SK-N-SH (cell line): ENCODE results near the gene FDXR. TPM values are rescaled to one million over a fixed set of nuclear protein-coding genes. Genes with fewer than 3 reads are reported as not detected.

ENCODE experiments used
- CTCF ChIA-PET: fragments of 300-600, 350-600 bp; formaldehyde crosslinking; extraction: SDS; loops from one replicate; lab custom pipeline; 2021; lab: Yijun Ruan, JAX
- POLR2A ChIA-PET: fragments of 350-600 bp; sonication (Branson Sonifier 250); formaldehyde crosslinking; extraction: SDS; loops from one replicate; lab custom pipeline; 2020; ENCODE audit warnings: antibody characterized with exemption, inconsistent platforms; lab: Yijun Ruan, JAX
- DNase-seq: peaks from one replicate; pipeline ENCODE4 v3.0.0; 2012
- H2AFZ ChIP-seq: fragments of 200-600 bp; sonication (generic); 2 replicates; pipeline ENCODE4 v1.8.1; 2016; ENCODE audit warnings: antibody characterized with exemption, mild to moderate bottlenecking, low read depth
- H3F3A ChIP-seq: fragments of 200-600 bp; sonication (generic); replicated peaks from 2 replicates; pipeline ENCODE3; 2016; ENCODE audit warnings: antibody characterized with exemption, mild to moderate bottlenecking; ENCODE audit not compliant: insufficient read depth
- H3K27ac ChIP-seq, 2 experiments: fragments of 200-500 bp in 1 of 2; fragments of 200-600 bp in 1 of 2; sonication (Bioruptor generic) in 1 of 2; sonication (generic), shearing (Covaris generic) in 1 of 2; 2 replicates each; pipeline versions ENCODE4 v1.5.1 to v1.6.1; 2014 to 2016; ENCODE audit warnings: low read depth in 2 of 2, inconsistent platforms in 1 of 2, low read length in 1 of 2, mild to moderate bottlenecking in 1 of 2, mixed read lengths in 1 of 2
- H3K27me3 ChIP-seq: fragments of 200-600 bp; sonication (generic), shearing (Covaris generic); 2 replicates; pipeline ENCODE4 v1.6.1; 2016; ENCODE audit warnings: mixed run types; ENCODE audit not compliant: insufficient read depth
- H3K36me3 ChIP-seq, 2 experiments: fragments of 200-500 bp in 1 of 2; fragments of 200-600 bp in 1 of 2; sonication (Bioruptor generic) in 1 of 2; sonication (generic) in 1 of 2; replicated peaks in 1 of 2; 2 replicates each; pipeline versions ENCODE3 to v1.5.1; 2014 to 2016; ENCODE audit warnings: low read length in 1 of 2, mild to moderate bottlenecking in 1 of 2; ENCODE audit not compliant: insufficient read depth in 2 of 2, control insufficient read depth in 1 of 2
- H3K4me1 ChIP-seq, 2 experiments: fragments of 200-500 bp in 1 of 2; fragments of 200-600 bp in 1 of 2; sonication (Bioruptor generic) in 1 of 2; sonication (generic), shearing (Covaris generic) in 1 of 2; 2 replicates each; pipeline versions ENCODE4 v1.5.1 to v1.6.1; 2014 to 2016; ENCODE audit warnings: low read depth in 1 of 2, low read length in 1 of 2, mixed run types in 1 of 2; ENCODE audit not compliant: insufficient read depth in 2 of 2, control insufficient read depth in 1 of 2
- H3K4me2 ChIP-seq: fragments of 200-600 bp; sonication (generic), shearing (Covaris generic); 2 replicates; pipeline ENCODE4 v1.6.1; 2017; ENCODE audit warnings: mixed run types
- H3K4me3 ChIP-seq, 2 experiments: fragments of 200-500 bp in 1 of 2; fragments of 200-600 bp in 1 of 2; sonication (Bioruptor generic) in 1 of 2; sonication (generic), shearing (Covaris generic) in 1 of 2; 2 replicates each; pipeline versions ENCODE4 v1.5.1 to v1.8.1; 2014 to 2016; ENCODE audit warnings: low read depth in 2 of 2, inconsistent platforms in 1 of 2, low read length in 1 of 2, mild to moderate bottlenecking in 1 of 2, mixed read lengths in 1 of 2, moderate library complexity in 1 of 2
- H3K79me2 ChIP-seq: fragments of 200-600 bp; sonication (generic); 2 replicates; pipeline ENCODE4 v1.8.1; 2017; ENCODE audit warnings: mild to moderate bottlenecking; ENCODE audit not compliant: insufficient read depth
- H3K9ac ChIP-seq: fragments of 200-600 bp; sonication (generic); 2 replicates; pipeline ENCODE4 v1.6.1; 2017; ENCODE audit warnings: mixed run types
- H3K9me2 ChIP-seq: fragments of 200-600 bp; sonication (generic); 2 replicates; pipeline ENCODE4 v1.6.1; 2017; ENCODE audit warnings: mixed run types
- H3K9me3 ChIP-seq: fragments of 200-600 bp; sonication (generic); 2 replicates; pipeline ENCODE4 v1.6.1; 2017; ENCODE audit warnings: mixed run types, mild to moderate bottlenecking, moderate library complexity
- H4K20me1 ChIP-seq: fragments of 200-600 bp; sonication (generic); 2 replicates; pipeline ENCODE4 v1.6.1; 2017; ENCODE audit warnings: mild to moderate bottlenecking, mixed run types; ENCODE audit not compliant: insufficient read depth
- CHD2 ChIP-seq: fragments of 150-350 bp; IDR thresholded peaks from 2 replicates; pipeline ENCODE4 v1.6.1; 2018; ENCODE audit warnings: low read length; ENCODE audit not compliant: partially characterized antibody
- ELF1 ChIP-seq: IDR thresholded peaks from 2 replicates; pipeline ENCODE4 v1.4.0; 2012
- EP300 ChIP-seq, 2 experiments: IDR thresholded peaks; 2 replicates each; pipeline versions ENCODE4 v1.4.0 to v1.6.1; 2012; ENCODE audit warnings: borderline replicate concordance in 1 of 2, low read depth in 1 of 2, low read length in 1 of 2
- FOSL2 ChIP-seq: IDR thresholded peaks from 2 replicates; pipeline ENCODE4 v1.4.0; 2012; ENCODE audit warnings: low read depth, mild to moderate bottlenecking, moderate library complexity, borderline replicate concordance
- FOXJ3 ChIP-seq: sonication (generic); formaldehyde crosslinking; IDR thresholded peaks from 2 replicates; pipeline ENCODE4 v1.5.1; 2020; ENCODE audit warnings: mild to moderate bottlenecking, missing genetic modification reagents
- GATA2 ChIP-seq: sonication (generic); formaldehyde crosslinking; IDR thresholded peaks from 2 replicates; pipeline ENCODE4 v1.5.0; 2020; ENCODE audit warnings: mild to moderate bottlenecking, missing genetic modification reagents
- JUND ChIP-seq: IDR thresholded peaks from 2 replicates; pipeline ENCODE4 v1.4.0; 2012
- NFIC ChIP-seq: IDR thresholded peaks from 2 replicates; pipeline ENCODE4 v1.4.0; 2012; ENCODE audit warnings: borderline replicate concordance
- NRF1 ChIP-seq: IDR thresholded peaks from 2 replicates; pipeline ENCODE4 v1.6.1; 2012; ENCODE audit warnings: low read depth, mild to moderate bottlenecking, low read length
- PBX3 ChIP-seq: IDR thresholded peaks from 2 replicates; pipeline ENCODE4; 2012
- RFX5 ChIP-seq: IDR thresholded peaks from 2 replicates; pipeline ENCODE4 v1.6.1; 2012; ENCODE audit warnings: mild to moderate bottlenecking, improper control_type of control experiment, low read length
- SMC3 ChIP-seq: IDR thresholded peaks from 2 replicates; pipeline ENCODE4 v1.6.1; 2012; ENCODE audit warnings: low read depth, low read length, improper control_type of control experiment
- TCF12 ChIP-seq: IDR thresholded peaks from 2 replicates; pipeline ENCODE4 v1.4.0; 2012
- USF2 ChIP-seq: fragments of 150-350 bp; IDR thresholded peaks from 2 replicates; pipeline ENCODE4 v1.6.1; 2017; ENCODE audit warnings: antibody characterized with exemption, low read length, low read depth, borderline replicate concordance
- YY1 ChIP-seq: IDR thresholded peaks from 2 replicates; pipeline ENCODE4 v1.4.0; 2012; ENCODE audit warnings: low read depth, mild to moderate bottlenecking
- WGBS: methylation state at CpG from one replicate; pipeline ENCODE4 v1.1.6; 2017; ENCODE audit warnings: low lambda C conversion rate; 5-methylcytosine and 5-hydroxymethylcytosine counted together
- polyA plus RNA-seq, 3 experiments: library from polyadenylated mRNA; depleted of rRNA; stranded (reverse); fragments of >200 nt; gene quantifications; 2 replicates each; pipeline ENCODE4 v1.2.3, GENCODE V29; 2012
- TF ChIP-seq, protein P1 (sequence below): IDR thresholded peaks from 2 replicates; pipeline ENCODE4 v1.4.0; 2012; ENCODE audit warnings: low read depth
- TF ChIP-seq, protein P2 (sequence below): IDR thresholded peaks from 2 replicates; pipeline ENCODE4 v1.6.1; 2012; ENCODE audit warnings: mild to moderate bottlenecking, low read depth, low read length, moderate library complexity
- TF ChIP-seq, protein P3 (sequence below): IDR thresholded peaks from 2 replicates; pipeline ENCODE4 v1.4.0; 2012; ENCODE audit warnings: low read depth, borderline replicate concordance
- TF ChIP-seq, protein P4 (sequence below): fragments of 150-350 bp; IDR thresholded peaks from 2 replicates; pipeline ENCODE4 v1.6.1; 2016; ENCODE audit warnings: mild to moderate bottlenecking, low read depth, low read length

FDXR gene
- polyA plus RNA-seq, 1 of the 3 experiments (the other 2 are of a cell fraction), result 86.7 TPM

- TF ChIP-seq, protein P1, sequence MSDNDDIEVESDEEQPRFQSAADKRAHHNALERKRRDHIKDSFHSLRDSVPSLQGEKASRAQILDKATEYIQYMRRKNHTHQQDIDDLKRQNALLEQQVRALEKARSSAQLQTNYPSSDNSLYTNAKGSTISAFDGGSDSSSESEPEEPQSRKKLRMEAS, result no peak
- TF ChIP-seq USF2, result no peak
Measured at GRCh38 chr17:74872313-74873036, at the start of gene FDXR (continued).

DNA sequence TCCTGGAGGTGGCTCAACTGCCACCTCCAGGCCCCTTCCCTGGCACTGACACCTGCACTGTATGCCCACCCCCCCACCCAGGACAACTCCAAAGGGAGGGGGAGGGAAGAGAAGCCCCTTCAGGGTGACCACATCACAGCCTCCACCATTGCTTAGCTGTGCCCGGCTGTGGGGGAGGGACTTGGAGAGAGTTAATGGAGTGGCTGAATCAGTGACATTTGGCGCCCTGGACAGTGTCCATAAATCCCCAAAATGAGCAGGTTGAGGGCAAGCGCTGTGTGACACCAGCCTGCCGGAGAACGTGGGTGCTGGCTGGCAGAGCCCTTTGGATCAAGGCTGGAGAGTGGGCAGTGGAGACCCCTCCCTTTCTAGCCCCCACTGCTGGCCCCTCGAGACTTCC is 49.4 kb upstream of the FDXR start:
- Histone ChIP-seq H3K4me3 (no peak overlapping the region), H4K20me1 (peaks cover 3% of the 10 kb centered on the region; the same call in 1 of the 2 replicates), H3K27me3 (peaks cover 57% of the 10 kb centered on the region), H3K79me2 (no peaks in the 10 kb centered on the region), H3K9ac (no peak overlapping the region), H3K4me2 (no peak overlapping the region), H3K9me2 (no peaks in the 10 kb centered on the region), H3K36me3 (no peaks in the 10 kb centered on the region), H3F3A (no peaks in the 10 kb centered on the region), H3K4me1 (peaks cover 0 to 19% of the 10 kb centered on the region in 2 experiments; a peak in 1 of 4 replicates), H2AFZ (no peak overlapping the region)
- no peak for DNase-seq
- CTCF ChIA-PET, result interaction anchor here (0.6 to 12.1 kb wide), 29 partner anchors 8 to 749 kb away, joined by 3 to 286 read pairs (median 8); partner anchors contain the start of genes FADS6, FDXR, HID1 and MRPL58
- TF ChIP-seq FOSL2 (no peak), PBX3 (no peak), NRF1 (no peak), FOXJ3 (CRISPR knock-in tag) (no peak), NFIC (no peak), CHD2 (no peak), ELF1 (no peak), SMC3 (no peak), YY1 (no peak), EP300 (IDR thresholded peaks at IDR 0.05; ENCODE audit: borderline replicate concordance in 1 of 2, low read depth in 1 of 2, low read length in 1 of 2) (no peak), RFX5 (no peak), TCF12 (no peak), JUND (no peak), GATA2 (CRISPR knock-in tag) (no peak), USF2 (no peak)
- TF ChIP-seq, protein P2, sequence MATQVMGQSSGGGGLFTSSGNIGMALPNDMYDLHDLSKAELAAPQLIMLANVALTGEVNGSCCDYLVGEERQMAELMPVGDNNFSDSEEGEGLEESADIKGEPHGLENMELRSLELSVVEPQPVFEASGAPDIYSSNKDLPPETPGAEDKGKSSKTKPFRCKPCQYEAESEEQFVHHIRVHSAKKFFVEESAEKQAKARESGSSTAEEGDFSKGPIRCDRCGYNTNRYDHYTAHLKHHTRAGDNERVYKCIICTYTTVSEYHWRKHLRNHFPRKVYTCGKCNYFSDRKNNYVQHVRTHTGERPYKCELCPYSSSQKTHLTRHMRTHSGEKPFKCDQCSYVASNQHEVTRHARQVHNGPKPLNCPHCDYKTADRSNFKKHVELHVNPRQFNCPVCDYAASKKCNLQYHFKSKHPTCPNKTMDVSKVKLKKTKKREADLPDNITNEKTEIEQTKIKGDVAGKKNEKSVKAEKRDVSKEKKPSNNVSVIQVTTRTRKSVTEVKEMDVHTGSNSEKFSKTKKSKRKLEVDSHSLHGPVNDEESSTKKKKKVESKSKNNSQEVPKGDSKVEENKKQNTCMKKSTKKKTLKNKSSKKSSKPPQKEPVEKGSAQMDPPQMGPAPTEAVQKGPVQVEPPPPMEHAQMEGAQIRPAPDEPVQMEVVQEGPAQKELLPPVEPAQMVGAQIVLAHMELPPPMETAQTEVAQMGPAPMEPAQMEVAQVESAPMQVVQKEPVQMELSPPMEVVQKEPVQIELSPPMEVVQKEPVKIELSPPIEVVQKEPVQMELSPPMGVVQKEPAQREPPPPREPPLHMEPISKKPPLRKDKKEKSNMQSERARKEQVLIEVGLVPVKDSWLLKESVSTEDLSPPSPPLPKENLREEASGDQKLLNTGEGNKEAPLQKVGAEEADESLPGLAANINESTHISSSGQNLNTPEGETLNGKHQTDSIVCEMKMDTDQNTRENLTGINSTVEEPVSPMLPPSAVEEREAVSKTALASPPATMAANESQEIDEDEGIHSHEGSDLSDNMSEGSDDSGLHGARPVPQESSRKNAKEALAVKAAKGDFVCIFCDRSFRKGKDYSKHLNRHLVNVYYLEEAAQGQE, result no peak
- TF ChIP-seq, protein P3, sequence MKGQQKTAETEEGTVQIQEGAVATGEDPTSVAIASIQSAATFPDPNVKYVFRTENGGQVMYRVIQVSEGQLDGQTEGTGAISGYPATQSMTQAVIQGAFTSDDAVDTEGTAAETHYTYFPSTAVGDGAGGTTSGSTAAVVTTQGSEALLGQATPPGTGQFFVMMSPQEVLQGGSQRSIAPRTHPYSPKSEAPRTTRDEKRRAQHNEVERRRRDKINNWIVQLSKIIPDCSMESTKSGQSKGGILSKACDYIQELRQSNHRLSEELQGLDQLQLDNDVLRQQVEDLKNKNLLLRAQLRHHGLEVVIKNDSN, result no peak
- TF ChIP-seq, protein P4, sequence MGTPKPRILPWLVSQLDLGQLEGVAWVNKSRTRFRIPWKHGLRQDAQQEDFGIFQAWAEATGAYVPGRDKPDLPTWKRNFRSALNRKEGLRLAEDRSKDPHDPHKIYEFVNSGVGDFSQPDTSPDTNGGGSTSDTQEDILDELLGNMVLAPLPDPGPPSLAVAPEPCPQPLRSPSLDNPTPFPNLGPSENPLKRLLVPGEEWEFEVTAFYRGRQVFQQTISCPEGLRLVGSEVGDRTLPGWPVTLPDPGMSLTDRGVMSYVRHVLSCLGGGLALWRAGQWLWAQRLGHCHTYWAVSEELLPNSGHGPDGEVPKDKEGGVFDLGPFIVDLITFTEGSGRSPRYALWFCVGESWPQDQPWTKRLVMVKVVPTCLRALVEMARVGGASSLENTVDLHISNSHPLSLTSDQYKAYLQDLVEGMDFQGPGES, result no peak
- TF ChIP-seq, all 33 proteins: peak for 0
- H3K27ac ChIP-seq, result no peak overlapping the region
- POLR2A ChIA-PET, result interaction anchor here (1.0 kb wide), 1 partner anchor 13 kb away, joined by 3 read pairs; no protein-coding TSS in a partner anchor
- 73% methylated on average over 6 of the region's 6 CpGs for WGBS
- no peaks in the 10 kb centered on the region for H3K9me3 ChIP-seq
